GM19023 (cell line): ENCODE data around the gene TGIF1.
"Not testable (repeated sequence)": the region's sequence is repeated elsewhere in the genome, so short reads cannot be mapped to it uniquely, and the experiment has no call there.

Source experiments
- ATAC-seq: cut with Tn5 transposase; IDR thresholded peaks from one replicate; pipeline ENCODE4 v1.9.1; 2021; ENCODE audit warnings: mild to moderate bottlenecking, moderate library complexity; ENCODE audit not compliant: unreplicated experiment

Gene TGIF1

GRCh38 chr18:3450012-3450798 lies at the start of gene TGIF1:
Gene TGIF1 (plus strand): TSS chr18:3450172. CDS start chr18:3450490, 318 bp downstream.
- no peak for ATAC-seq

- no peak for ATAC-seq
Measured at GRCh38 chr18:3400567-3401296, 49.2 kb upstream of the TGIF1 start.

- ATAC-seq, result peak; percentile 84
Measured at GRCh38 chr18:3401669-3402620, 48.0 kb upstream of the TGIF1 start.

DNA sequence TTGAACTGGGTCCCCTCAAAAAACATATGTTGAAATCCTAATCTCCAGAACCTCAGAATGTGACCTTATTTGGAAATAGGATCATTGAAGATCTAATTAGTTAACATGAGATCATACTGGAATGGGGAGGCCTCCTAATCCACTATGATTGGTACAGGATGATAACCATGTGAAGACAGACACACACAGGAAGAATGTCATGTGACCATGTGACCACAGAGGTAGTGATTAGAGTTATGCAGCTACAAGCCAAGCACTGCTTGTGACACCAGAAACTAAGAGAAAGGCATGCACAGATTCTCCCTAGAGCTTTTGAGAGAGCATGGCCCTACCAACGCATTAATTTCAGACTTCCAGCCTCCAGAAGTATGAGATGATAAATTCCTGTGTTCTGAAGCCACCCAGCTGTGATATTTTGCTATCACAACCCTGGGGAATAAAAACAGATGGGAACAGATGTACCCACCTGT lies 47.0 kb upstream of the TGIF1 start:
- ATAC-seq, result no peak

DNA sequence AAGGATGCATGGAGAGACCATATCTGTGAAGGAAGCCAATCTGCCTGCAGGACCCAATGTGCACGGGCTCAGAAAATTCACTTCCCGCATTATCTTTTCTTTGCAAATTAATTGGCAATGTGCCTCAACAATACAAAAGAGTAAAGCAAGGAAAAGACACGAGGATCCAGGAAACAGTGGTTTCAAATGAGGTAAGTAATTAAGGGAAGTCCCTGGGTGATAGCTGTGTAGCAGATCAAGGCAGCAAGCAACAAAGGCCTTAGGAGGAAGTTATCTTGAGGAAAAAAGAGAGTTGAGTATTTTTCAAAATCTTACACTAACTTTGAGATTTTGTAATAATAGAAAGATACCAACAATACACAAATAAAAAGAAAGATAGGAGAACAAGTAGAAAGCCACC lies 44.3 kb upstream of the TGIF1 start:
- no peak for ATAC-seq

DNA sequence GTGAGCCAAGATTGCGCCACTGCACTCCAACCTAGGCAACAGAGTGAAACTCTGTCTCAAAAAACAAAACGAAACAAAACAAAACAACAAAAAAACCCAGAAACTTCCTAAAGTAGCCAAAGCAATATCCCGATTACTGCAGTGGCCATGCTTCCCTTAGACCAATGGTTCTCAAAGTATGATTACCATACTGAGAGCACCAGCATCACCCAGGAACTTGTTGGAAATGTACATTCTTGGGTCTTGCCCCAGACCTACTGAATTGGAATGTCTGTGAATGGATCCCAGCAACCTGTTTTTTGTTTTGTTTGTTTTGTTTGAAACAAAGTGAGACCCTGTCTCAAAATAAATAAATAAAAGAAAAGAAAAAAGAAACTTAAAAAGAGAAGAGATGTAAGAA lies 41.9 kb upstream of the TGIF1 start:
- no peak for ATAC-seq

GRCh38 chr18:3409811-3410210 lies 40.2 kb upstream of the TGIF1 start:
- ATAC-seq, result no peak

- ATAC-seq, result no peak
Measured at GRCh38 chr18:3410273-3410672, 39.7 kb upstream of the TGIF1 start.

DNA sequence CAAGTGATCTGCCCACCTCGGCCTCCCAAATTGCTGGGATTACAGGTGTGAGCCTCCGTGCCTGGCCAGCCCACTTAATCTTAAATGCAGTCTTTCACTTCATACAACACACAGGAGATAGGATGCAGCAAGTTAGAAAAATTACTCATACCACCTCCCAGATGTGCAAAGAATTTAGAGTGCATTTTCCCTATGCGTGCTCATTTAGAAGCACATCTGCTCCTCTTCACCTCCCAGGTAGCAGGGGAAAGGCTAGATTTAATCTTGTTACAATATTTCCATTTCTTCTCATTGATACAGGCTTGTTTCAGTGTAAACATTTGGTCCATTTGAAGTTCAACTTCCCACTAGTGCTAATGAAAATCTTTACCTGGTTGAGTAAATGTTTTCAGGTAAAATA lies 39.1 kb upstream of the TGIF1 start:
- not testable (repeated sequence) for ATAC-seq

DNA sequence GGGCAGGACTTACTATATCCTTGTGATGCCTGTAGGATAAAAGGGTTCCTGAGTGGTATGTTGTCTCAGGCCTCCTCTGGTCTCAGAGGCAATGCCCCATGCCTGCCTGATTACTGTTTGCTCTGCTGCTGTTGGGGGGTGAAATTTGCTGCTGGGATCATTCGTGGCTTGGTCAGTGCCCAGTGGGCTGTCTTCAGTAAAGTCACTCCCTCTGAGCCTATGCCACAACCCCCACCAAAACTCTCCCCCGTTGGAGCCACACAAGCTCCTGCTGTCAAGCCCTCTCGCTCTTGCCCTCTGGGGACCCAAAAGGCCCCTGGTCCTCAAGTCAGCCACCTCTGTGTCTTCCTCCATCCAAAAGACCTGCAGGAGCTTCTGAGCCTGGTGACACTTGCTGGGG lies 38.6 kb upstream of the TGIF1 start:
- no peak for ATAC-seq

GRCh38 chr18:3411854-3412268 lies 38.1 kb upstream of the TGIF1 start:
- no peak for ATAC-seq

DNA sequence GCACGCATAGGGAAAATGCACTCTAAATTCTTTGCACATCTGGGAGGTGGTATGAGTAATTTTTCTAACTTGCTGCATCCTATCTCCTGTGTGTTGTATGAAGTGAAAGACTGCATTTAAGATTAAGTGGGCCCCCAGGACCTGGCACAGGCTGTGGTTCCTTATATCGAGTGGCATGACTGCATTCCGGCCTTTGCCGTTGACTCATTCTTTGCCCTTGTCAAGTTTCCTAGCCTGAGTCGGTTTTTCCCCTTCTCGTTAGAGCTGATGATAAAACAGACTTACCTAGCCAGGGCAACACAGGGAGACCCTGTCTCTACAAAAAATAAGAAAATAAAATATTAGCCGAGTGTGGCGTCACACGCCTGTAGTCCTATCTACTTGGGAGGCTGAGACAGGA lies 37.4 kb upstream of the TGIF1 start:
- ATAC-seq, result not testable (repeated sequence)

- no peak for ATAC-seq
Measured at GRCh38 chr18:3415110-3415509, 34.9 kb upstream of the TGIF1 start.

DNA sequence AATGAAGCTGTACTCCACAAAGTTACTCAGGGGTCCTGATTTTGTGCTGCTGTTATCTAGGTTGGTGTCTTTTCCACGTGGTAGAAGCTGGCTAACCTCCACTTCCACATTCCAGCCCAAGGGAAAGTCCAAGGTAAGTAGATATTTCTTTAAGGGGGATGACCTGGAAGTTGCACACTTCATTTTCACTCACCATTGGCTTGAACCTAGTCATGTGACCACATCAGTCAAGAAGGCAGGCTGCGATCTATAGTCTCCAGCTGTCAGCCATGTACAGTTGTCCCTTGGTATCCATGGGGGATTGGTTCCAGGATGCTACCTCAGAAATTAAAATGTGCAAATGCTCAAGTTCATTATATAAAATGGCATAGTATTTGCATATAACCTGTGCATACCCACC lies 31.9 kb upstream of the TGIF1 start:
- no peak for ATAC-seq

DNA sequence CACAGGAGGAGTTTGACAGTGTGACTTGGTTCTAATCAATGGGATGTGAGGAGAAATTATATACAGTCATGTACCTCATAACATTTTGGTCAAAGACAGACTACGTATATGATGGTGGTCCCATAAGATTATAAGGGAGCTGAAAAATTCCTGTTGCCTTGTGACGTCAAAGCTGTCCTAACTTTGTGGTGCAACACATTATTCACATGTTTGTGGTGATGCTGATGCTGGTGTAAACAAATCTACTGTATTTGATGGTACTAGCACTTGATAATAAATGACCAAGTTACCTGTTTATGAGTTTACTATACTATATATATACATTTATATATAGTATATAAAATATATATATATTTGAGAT lies 29.1 kb upstream of the TGIF1 start:
- no peak for ATAC-seq

- no peak for ATAC-seq
Measured at GRCh38 chr18:3422905-3423304, 27.1 kb upstream of the TGIF1 start.

DNA sequence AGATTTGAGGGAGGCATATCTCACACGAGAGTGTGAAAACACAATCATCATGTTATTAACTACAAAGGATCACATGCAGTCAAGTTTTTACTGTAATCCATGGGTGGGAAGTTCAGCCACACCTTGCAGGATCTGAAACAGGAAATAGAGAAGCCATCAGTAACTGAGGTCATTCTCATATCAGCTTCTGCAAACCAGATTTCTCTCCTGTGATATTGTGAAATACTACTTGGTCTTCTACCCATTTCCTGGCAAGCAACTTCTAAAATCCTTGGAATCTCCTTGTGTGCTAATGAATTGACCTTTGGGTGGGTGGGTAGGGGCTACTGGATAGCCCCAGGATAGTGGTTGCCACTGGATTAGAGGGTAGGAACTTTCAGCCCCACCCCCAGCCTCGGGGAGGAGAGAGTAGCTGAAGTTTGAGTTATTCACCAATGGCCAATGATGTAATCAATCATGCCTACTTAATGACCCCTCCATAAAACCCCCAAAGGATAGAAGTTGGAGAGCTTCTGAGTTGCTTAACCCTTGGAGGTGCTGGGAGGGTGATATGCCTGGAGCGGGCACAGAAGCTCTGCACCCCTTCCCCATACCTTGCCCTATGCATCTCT lies 25.6 kb upstream of the TGIF1 start:
- ATAC-seq, result no peak

DNA sequence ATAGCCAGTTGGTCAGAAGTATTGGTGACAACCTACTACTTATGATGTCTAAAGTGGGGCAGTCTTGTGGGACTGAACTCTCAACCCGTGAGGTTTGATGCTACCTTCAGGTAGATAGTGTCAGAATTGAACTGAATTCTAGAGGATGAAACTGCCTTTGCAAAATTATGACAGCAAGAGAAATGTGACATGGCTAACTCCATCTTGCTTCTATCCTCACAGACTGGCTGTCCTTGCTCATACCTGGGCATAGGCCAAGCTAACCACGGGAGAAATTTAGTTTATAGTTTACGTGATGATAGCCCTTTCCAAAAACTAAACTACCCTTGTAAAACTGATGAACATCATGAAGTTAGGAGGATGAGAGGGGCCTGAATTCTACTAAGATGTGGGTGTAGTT lies 24.9 kb upstream of the TGIF1 start:
- no peak for ATAC-seq

DNA sequence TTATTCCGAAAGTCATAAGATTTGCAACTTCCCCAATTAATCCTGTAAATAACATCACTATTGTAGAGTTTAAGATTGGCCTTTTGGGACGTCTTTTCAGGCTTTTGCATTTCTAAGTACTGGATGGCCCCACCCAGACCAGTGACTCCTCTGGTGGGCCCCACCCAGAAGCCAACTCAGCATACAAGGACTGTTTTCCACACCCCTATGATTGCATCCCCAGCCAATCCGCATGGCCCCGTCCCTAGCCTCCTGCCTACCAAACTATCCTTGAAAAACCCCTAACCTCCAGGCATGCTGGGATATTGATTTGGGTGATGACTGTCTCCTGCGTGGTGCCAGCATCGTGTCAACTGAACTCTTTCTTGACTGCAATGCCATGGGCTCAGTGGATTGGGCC lies 24.5 kb upstream of the TGIF1 start:
- ATAC-seq, result no peak

DNA sequence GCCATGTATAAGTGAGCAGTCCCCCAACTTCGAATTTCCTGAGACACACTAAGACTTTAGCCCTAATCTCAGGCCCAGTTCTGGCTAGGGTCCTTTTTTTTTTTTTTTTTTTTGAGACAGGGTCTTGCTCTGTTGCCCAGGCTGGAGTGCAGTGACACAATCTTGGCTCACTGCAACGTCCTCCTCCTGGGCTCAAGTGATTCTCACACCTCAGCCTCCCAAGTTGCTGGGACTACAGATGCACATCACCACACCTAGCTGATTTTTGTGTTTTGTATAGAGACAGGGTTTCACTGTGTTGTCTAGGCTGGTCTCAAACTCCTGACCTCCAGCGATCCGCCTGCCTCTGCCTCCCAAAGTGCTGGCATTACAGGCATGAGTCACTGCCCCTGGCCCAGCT lies 23.9 kb upstream of the TGIF1 start:
- ATAC-seq, result no peak

DNA sequence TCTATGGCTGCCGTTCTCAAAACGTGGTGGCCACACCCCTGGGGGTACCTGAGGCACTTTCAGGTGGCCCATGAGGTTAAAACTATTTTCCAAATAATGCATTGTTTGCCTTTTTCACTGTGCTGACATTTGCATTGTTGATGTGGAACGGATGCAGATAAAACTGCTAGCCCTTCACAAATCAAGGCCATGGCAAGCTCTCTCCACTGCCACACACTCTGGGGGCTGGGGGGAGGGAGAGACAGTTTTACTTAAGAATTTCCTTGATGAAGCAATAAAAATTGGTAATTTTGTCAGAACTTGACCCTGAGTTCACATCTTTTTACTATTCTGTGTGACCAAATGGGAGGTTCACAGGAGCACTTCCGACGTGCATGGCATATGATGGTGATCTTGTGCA lies 22.0 kb upstream of the TGIF1 start:
- ATAC-seq, result no peak
